Sigmoid colon (tissue), 7 donors: ENCODE measurements around the gene LAMC3. TPM values are rescaled to one million over a fixed set of nuclear protein-coding genes. Genes with fewer than 3 reads are reported as not detected.

Source experiments
- DNase-seq: peaks from one replicate; pipeline ENCODE4 v3.0.0-alpha.2; 2019
- H3K27ac ChIP-seq, 4 donors: fragments of 200-600 bp; sonication (generic); one replicate each; pipeline ENCODE4 v1.5.1; 2016 to 2019; ENCODE audit warnings: mild to moderate bottlenecking in 1 of 4
- H3K27me3 ChIP-seq, 3 donors: fragments of 200-600 bp; sonication (generic); one replicate each; pipeline ENCODE4 v1.5.1; 2019; ENCODE audit warnings: mild to moderate bottlenecking in 1 of 3
- H3K36me3 ChIP-seq, 4 donors: fragments of 200-600 bp; sonication (generic); one replicate each; pipeline ENCODE4 v1.5.1; 2016 to 2019
- H3K4me1 ChIP-seq, 4 donors: fragments of 200-600 bp; sonication (generic); one replicate each; pipeline ENCODE4 v1.5.1; 2017 to 2019
- H3K4me3 ChIP-seq, 4 donors: fragments of 200-600 bp; sonication (generic); one replicate each; pipeline ENCODE4 v1.5.1; 2017 to 2019; ENCODE audit warnings: mild to moderate bottlenecking in 2 of 4, moderate library complexity in 1 of 4
- H3K9me3 ChIP-seq, 4 donors: fragments of 200-600 bp in 3 of 4; sonication (generic) in 3 of 4; one replicate each; pipeline versions ENCODE4 v1.5.1 to v1.6.1; 2013 to 2019
- CTCF ChIP-seq, 4 experiments: fragments of 450-650 bp in 3 of 4; fragments of 200-600 bp in 1 of 4; IDR thresholded peaks; one replicate each; pipeline ENCODE4 v1.5.1; 2016 to 2019; ENCODE audit warnings: antibody characterized with exemption in 4 of 4, mild to moderate bottlenecking in 3 of 4, moderate library complexity in 2 of 4
- EP300 ChIP-seq, 4 donors: sonication (generic); formaldehyde crosslinking; IDR thresholded peaks; one replicate each; pipeline ENCODE4 v1.6.1; 2017; ENCODE audit warnings: antibody characterized with exemption in 4 of 4
- POLR2A ChIP-seq, 2 donors: fragments of 450-650 bp; IDR thresholded peaks; one replicate each; pipeline ENCODE4 v1.6.1; 2016; ENCODE audit warnings: antibody characterized with exemption in 2 of 2, mild to moderate bottlenecking in 2 of 2, moderate library complexity in 2 of 2
- POLR2AphosphoS5 ChIP-seq, 4 donors: sonication (generic); formaldehyde crosslinking; IDR thresholded peaks; one replicate each; pipeline ENCODE4 v1.6.1; 2017; ENCODE audit warnings: antibody characterized with exemption in 4 of 4
- WGBS, 2 donors: extraction: QIAGEN DNeasy Blood & Tissue Kit; methylation state at CpG; one replicate each; pipeline ENCODE4 v1.1.7; 2013; 5-methylcytosine and 5-hydroxymethylcytosine counted together
- intact Hi-C: fragments of 100-400 bp; cut with DNase I; formaldehyde crosslinking; loops from one replicate; pipeline ENCODE4 v1.15.1; 2023
- polyA plus RNA-seq, 3 donors: library from polyadenylated mRNA; stranded (reverse); fragments of 200-250 nt; gene quantifications; one replicate each; pipeline ENCODE4 v1.2.3, GENCODE V29; 2013
- total RNA-seq, 4 donors: library from RNA; depleted of rRNA; stranded (reverse); fragments of >200 nt; gene quantifications; one replicate each; pipeline ENCODE4 v1.1.0, GENCODE V29; 2016
- donor health status: healthy with polysubstance abuse.
- donor health status: Bipolar disorder and iron deficiency.
- donor health status: healthy.

The LAMC3 gene
- total and polyA plus RNA-seq, 7 donors: under 0.01 to 1.4 (median 0.46) TPM; not detected in 2

GRCh38 chr9:131036071-131036470 is 27.1 kb downstream of the LAMC3 start:
- 83 to 88% methylated on average over 24 of the region's 24 CpGs for WGBS, 2 donors
- intact Hi-C loops: no loop called here
- no peak overlapping the region for H3K4me3 ChIP-seq
- no peak for DNase-seq
- H3K9me3 ChIP-seq: no peaks in the 10 kb centered on the region
- no peak overlapping the region for H3K27ac ChIP-seq
- TF ChIP-seq POLR2A (IDR thresholded peaks at IDR 0.05) (no peak), EP300 (IDR thresholded peaks at IDR 0.05) (no peak), POLR2AphosphoS5 (IDR thresholded peaks at IDR 0.05) (no peak), CTCF (IDR thresholded peaks at IDR 0.05) (no peak)
- peaks cover 0 to 18% (median 15%) of the 10 kb centered on the region in 4 donors for H3K4me1 ChIP-seq
- no peaks in the 10 kb centered on the region for H3K27me3 ChIP-seq
- no peaks in the 10 kb centered on the region for H3K36me3 ChIP-seq

GRCh38 chr9:131036529-131037334 is 27.8 kb downstream of the LAMC3 start:
- Histone ChIP-seq H3K9me3 (no peaks in the 10 kb centered on the region), H3K4me1 (peaks cover 0 to 18% (median 15%) of the 10 kb centered on the region in 4 donors), H3K27me3 (no peaks in the 10 kb centered on the region), H3K36me3 (no peaks in the 10 kb centered on the region), H3K4me3 (no peak overlapping the region), H3K27ac (peak overlapping the region in 2 of 4 donors; percentile 4 to 34)
- intact Hi-C loops: no loop called here
- DNase-seq: peak; percentile 46
- TF ChIP-seq POLR2A (IDR thresholded peaks at IDR 0.05): no peak
- TF ChIP-seq POLR2AphosphoS5 (IDR thresholded peaks at IDR 0.05): no peak
- TF ChIP-seq CTCF (IDR thresholded peaks at IDR 0.05): no peak
- TF ChIP-seq EP300 (IDR thresholded peaks at IDR 0.05): no peak
- WGBS, 2 donors: 61 to 68% methylated on average over 17 of the region's 17 CpGs

- intact Hi-C loops: no loop called here
- no peak for DNase-seq
- Histone ChIP-seq H3K4me3 (no peak overlapping the region), H3K4me1 (peaks cover 0 to 18% (median 15%) of the 10 kb centered on the region in 4 donors), H3K27ac (peak overlapping the region in 2 of 4 donors; percentile 4 to 34), H3K36me3 (no peaks in the 10 kb centered on the region), H3K27me3 (no peaks in the 10 kb centered on the region), H3K9me3 (no peaks in the 10 kb centered on the region)
- 64 to 65% methylated on average over 26 of the region's 26 CpGs for WGBS, 2 donors
- TF ChIP-seq EP300 (IDR thresholded peaks at IDR 0.05): no peak
These were observed 28.6 kb downstream of the LAMC3 start for GRCh38 chr9:131037335-131038255.

GRCh38 chr9:131038256-131039128 is 29.5 kb downstream of the LAMC3 start:
- DNase-seq: peak; percentile 33
- WGBS, 2 donors: 90 to 91% methylated on average over 19 of the region's 19 CpGs

More at GRCh38 chr9:131038256-131039128, 29.5 kb downstream of the LAMC3 start:
- intact Hi-C loops: no loop called here
- TF ChIP-seq POLR2AphosphoS5 (IDR thresholded peaks at IDR 0.05): no peak
- TF ChIP-seq EP300 (IDR thresholded peaks at IDR 0.05): no peak
- TF ChIP-seq CTCF (IDR thresholded peaks at IDR 0.05): no peak
- TF ChIP-seq POLR2A (IDR thresholded peaks at IDR 0.05): no peak
- Histone ChIP-seq H3K4me1 (peaks cover 0 to 18% (median 15%) of the 10 kb centered on the region in 4 donors), H3K36me3 (no peaks in the 10 kb centered on the region), H3K27ac (no peak overlapping the region), H3K9me3 (no peaks in the 10 kb centered on the region), H3K4me3 (no peak overlapping the region), H3K27me3 (no peaks in the 10 kb centered on the region)
